HepG2 (cell line): ENCODE data around the gene RAC3. TPM values are rescaled to one million over a fixed set of nuclear protein-coding genes. Genes with fewer than 3 reads are reported as not detected.

Experiments
- HOXA3 ChIP-seq: sonication (generic); formaldehyde crosslinking; IDR thresholded peaks from 2 replicates; pipeline ENCODE4 v1.5.0; 2020; ENCODE audit warnings: missing genetic modification reagents
- KDM5A ChIP-seq: fragments of 200-600 bp; sonication (generic); IDR thresholded peaks from 2 replicates; pipeline ENCODE4 v1.7.0; 2018; ENCODE audit warnings: antibody characterized with exemption, mild to moderate bottlenecking, low read length, borderline replicate concordance
- KLF16 ChIP-seq, 2 experiments: sonication (generic) in 1 of 2; formaldehyde crosslinking in 1 of 2; IDR thresholded peaks; 2 replicates each; pipeline versions ENCODE4 v1.6.1 to v1.8.0; 2016 to 2023; ENCODE audit warnings: missing genetic modification reagents in 2 of 2, missing compliant biosample characterization in 1 of 2
- KMT2B ChIP-seq: IDR thresholded peaks from 2 replicates; pipeline ENCODE4 v1.6.1; 2016; ENCODE audit warnings: missing genetic modification reagents, missing compliant biosample characterization
- MYC ChIP-seq: sonication (generic); formaldehyde crosslinking; IDR thresholded peaks from 2 replicates; pipeline ENCODE4 v1.9.0; 2021; ENCODE audit warnings: missing genetic modification reagents, borderline replicate concordance
- NFIB ChIP-seq: sonication (generic); formaldehyde crosslinking; IDR thresholded peaks from 2 replicates; pipeline ENCODE4 v1.9.0; 2021; ENCODE audit warnings: missing genetic modification reagents, mild to moderate bottlenecking, borderline replicate concordance
- NR2C2 ChIP-seq: sonication (generic); formaldehyde crosslinking; IDR thresholded peaks from 2 replicates; pipeline ENCODE4 v1.4.0; 2020; ENCODE audit warnings: missing genetic modification reagents, mild to moderate bottlenecking, moderate library complexity, borderline replicate concordance
- RXRA ChIP-seq: sonication (generic); formaldehyde crosslinking; IDR thresholded peaks from 2 replicates; pipeline ENCODE4 v1.5.1; 2020; ENCODE audit warnings: missing genetic modification reagents
- SAP130 ChIP-seq: IDR thresholded peaks from 2 replicates; pipeline ENCODE4 v1.6.1; 2016; ENCODE audit warnings: low read depth
- THAP9 ChIP-seq: sonication (generic); formaldehyde crosslinking; IDR thresholded peaks from 2 replicates; pipeline ENCODE4; 2020; ENCODE audit warnings: missing genetic modification reagents, mild to moderate bottlenecking, borderline replicate concordance
- ZKSCAN5 ChIP-seq: sonication (generic); formaldehyde crosslinking; IDR thresholded peaks from 2 replicates; pipeline ENCODE4 v1.5.1; 2020; ENCODE audit warnings: mild to moderate bottlenecking, missing genetic modification reagents
- ZNF142 ChIP-seq: sonication (generic); formaldehyde crosslinking; IDR thresholded peaks from 2 replicates; pipeline ENCODE4 v1.4.0; 2020; ENCODE audit warnings: missing genetic modification reagents
- ZNF333 ChIP-seq: sonication (generic); formaldehyde crosslinking; IDR thresholded peaks from 2 replicates; pipeline ENCODE4 v1.4.0; 2020; ENCODE audit warnings: mild to moderate bottlenecking, missing genetic modification reagents, borderline replicate concordance
- ZNF33B ChIP-seq: sonication (generic); formaldehyde crosslinking; IDR thresholded peaks from 2 replicates; pipeline ENCODE4 v1.5.1; 2020; ENCODE audit warnings: mild to moderate bottlenecking, missing genetic modification reagents
- ZNF354B ChIP-seq: sonication (generic); formaldehyde crosslinking; IDR thresholded peaks from 2 replicates; pipeline ENCODE4 v1.8.0; 2022; ENCODE audit warnings: mild to moderate bottlenecking, missing genetic modification reagents
- ZNF589 ChIP-seq: sonication (generic); formaldehyde crosslinking; conservative IDR thresholded peaks from 2 replicates; pipeline ENCODE4 v1.8.0; 2022; ENCODE audit warnings: mild to moderate bottlenecking, moderate library complexity, missing genetic modification reagents
- ZNF703 ChIP-seq: sonication (generic); formaldehyde crosslinking; IDR thresholded peaks from 2 replicates; pipeline ENCODE4 v1.5.1; 2020; ENCODE audit warnings: missing genetic modification reagents, mild to moderate bottlenecking, moderate library complexity, borderline replicate concordance
- ZNF75D ChIP-seq: sonication (generic); formaldehyde crosslinking; IDR thresholded peaks from 2 replicates; pipeline ENCODE4 v1.8.1; 2023; ENCODE audit warnings: missing genetic modification reagents, mild to moderate bottlenecking, borderline replicate concordance
- polyA plus RNA-seq, 8 experiments: library from polyadenylated mRNA; depleted of rRNA in 3 of 8; stranded (reverse) in 7 of 8; unstranded in 1 of 8; fragments of >200 nt; fragmentation: Illumina TruSeq in 4 of 8; extraction: Trizol in 4 of 8; gene quantifications; 2 replicates each; pipeline versions ENCODE4 v1.2.1 to v1.2.3, GENCODE V29; 2011 to 2016; ENCODE audit warnings: low read depth in 4 of 8, missing spikeins in 1 of 8, mixed read lengths in 1 of 8; ENCODE audit not compliant: insufficient read depth in 1 of 8
- total RNA-seq, 5 experiments: library from RNA; depleted of rRNA; stranded (reverse); fragments of >200 nt; fragmentation: Illumina TruSeq; extraction: Trizol; gene quantifications; 2 replicates each; pipeline ENCODE4 v1.2.3, GENCODE V29; 2016; ENCODE audit warnings: low read depth in 1 of 5
- TF ChIP-seq, protein P1 (sequence below): sonication (generic); formaldehyde crosslinking; IDR thresholded peaks from 2 replicates; pipeline ENCODE4 v1.5.0; 2020; ENCODE audit warnings: missing genetic modification reagents

Gene RAC3
- total and polyA plus RNA-seq, 2 of the 13 experiments (the other 11 are each of a cell fraction or from before 2014, with no cell fraction given) = 10.5 to 21.3 TPM

GRCh38 chr17:82023447-82024241 lies 7.8 kb upstream of the RAC3 start (continued):
- TF ChIP-seq KMT2B (CRISPR knock-in tag) (peak; percentile 25; the same call in 1 of the 2 replicates), KDM5A (peak; percentile 51; the same call in 1 of the 2 replicates), KLF16 (CRISPR knock-in tag; IDR thresholded peaks at IDR 0.05) (0 out of 4 replicates have a peak, but pooled peaks of 1 of the 2 experiments have one; percentile 7), NR2C2 (CRISPR knock-in tag) (no peak; the same call in 1 of the 2 replicates), ZNF33B (CRISPR knock-in tag) (0 out of 2 replicates have a peak, but pooled peaks have one; percentile 32), ZNF703 (CRISPR knock-in tag) (no peak; the same call in 1 of the 2 replicates), RXRA (CRISPR knock-in tag) (peak; percentile 22; the same call in 1 of the 2 replicates), ZNF354B (CRISPR knock-in tag) (0 out of 2 replicates have a peak, but pooled peaks have one; percentile 59), ZNF589 (peak; percentile 56; the same call in 1 of the 2 replicates), MYC (CRISPR knock-in tag) (peak; percentile 45; the same call in 1 of the 2 replicates), THAP9 (CRISPR knock-in tag) (peak; percentile 53; the same call in 1 of the 2 replicates), ZNF75D (CRISPR knock-in tag) (no peak), ZNF333 (CRISPR knock-in tag) (peak; percentile 41; the same call in 1 of the 2 replicates), NFIB (CRISPR knock-in tag) (0 out of 2 replicates have a peak, but pooled peaks have one; percentile 68), ZNF142 (CRISPR knock-in tag) (0 out of 2 replicates have a peak, but pooled peaks have one; percentile 53), ZKSCAN5 (CRISPR knock-in tag) (no peak), HOXA3 (peak; percentile 11; the same call in 1 of the 2 replicates), SAP130 (CRISPR knock-in tag) (peak; percentile 68)
- TF ChIP-seq, protein P1, sequence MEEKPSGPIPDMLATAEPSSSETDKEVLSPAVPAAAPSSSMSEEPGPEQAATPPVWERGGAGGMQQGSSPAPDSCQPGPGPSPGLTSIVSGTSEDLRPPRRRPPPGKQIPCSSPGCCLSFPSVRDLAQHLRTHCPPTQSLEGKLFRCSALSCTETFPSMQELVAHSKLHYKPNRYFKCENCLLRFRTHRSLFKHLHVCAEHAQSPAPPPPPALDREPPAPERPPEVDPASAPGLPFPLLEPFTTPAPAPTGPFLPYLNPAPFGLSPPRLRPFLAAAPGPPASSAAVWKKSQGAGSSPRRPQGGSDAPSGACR (CRISPR knock-in tag) = 0 out of 2 replicates have a peak, but pooled peaks have one; percentile 43
